GM23338 (cell line): Measurements from ENCODE around the gene FANK1.

Source experiments
- CTCF ChIP-seq, 2 experiments: fragments of 200-600 bp in 1 of 2; sonication (generic) in 1 of 2; conservative IDR thresholded peaks; 2 replicates each; pipeline versions ENCODE4 v1.5.1 to v1.6.1; 2016 to 2017; ENCODE audit warnings: antibody characterized with exemption in 2 of 2, low read depth in 2 of 2, mild to moderate bottlenecking in 2 of 2, moderate library complexity in 1 of 2
- POLR2AphosphoS5 ChIP-seq: IDR thresholded peaks from 2 replicates; pipeline ENCODE4 v1.6.1; 2016; ENCODE audit warnings: antibody characterized with exemption, low read depth
- ZNF331 ChIP-seq: fragments of 250-450 bp; sonication (Bioruptor Pico); IDR thresholded peaks from 2 replicates; pipeline ENCODE4 v1.5.0; 2020; ENCODE audit warnings: low read depth, mild to moderate bottlenecking, moderate library complexity

GRCh38 chr10:125997586-125997985, 101.2 kb downstream of the FANK1 start:
- TF ChIP-seq POLR2AphosphoS5 (no peak), CTCF (conservative IDR thresholded peaks at IDR 0.05; ENCODE audit: low read depth in 2 of 2) (no peak), ZNF331 (no peak)
